ENCODE results near the gene AP2A2.

GRCh38 chr11:1037506-1038055, 111.9 kb downstream of the AP2A2 start:
- no peak for TF ChIP-seq CTCF (conservative IDR thresholded peaks at IDR 0.05; ENCODE audit: low read depth, low read length)
- no peak for TF ChIP-seq EZH2 (IDR thresholded peaks at IDR 0.05; ENCODE audit: borderline replicate concordance, low read depth, low read length, poor library complexity, severe bottlenecking)
